Right kidney (tissue), 9 donors: ENCODE data around the gene ECM1.
A peak's percentile ranks its signal among the peaks of the same experiment; 100 is the strongest.

ENCODE experiments used
- DNase-seq: peaks from one replicate; pipeline ENCODE4 v3.0.0-alpha.2; 2016
- long read RNA-seq, 8 donors: transcript quantifications; one replicate each; lab custom pipeline, GENCODE V29; 2026

Gene ECM1
- long read RNA-seq, donor 1, partial matches to known transcripts = 5 of 6 reads
- long read RNA-seq, donor 1, other reads (novel, unspliced or antisense) = 0 of 6 reads
- long read RNA-seq, donor 2 = 0 reads
- long read RNA-seq, donor 3, partial matches to known transcripts = 0 of 1 reads
- long read RNA-seq, donor 3, other reads (novel, unspliced or antisense) = 0 of 1 reads
- long read RNA-seq, donor 4, partial matches to known transcripts = 5 of 6 reads
- long read RNA-seq, donor 4, other reads (novel, unspliced or antisense) = 0 of 6 reads
- long read RNA-seq, donor 5, partial matches to known transcripts = 0 of 1 reads
- long read RNA-seq, donor 5, other reads (novel, unspliced or antisense) = 0 of 1 reads
- long read RNA-seq, donor 6 = 0 reads
- long read RNA-seq, donor 7, partial matches to known transcripts = 0 of 4 reads
- long read RNA-seq, donor 7, other reads (novel, unspliced or antisense) = 0 of 4 reads
- long read RNA-seq, donor 8, partial matches to known transcripts = 0 of 3 reads
- long read RNA-seq, donor 8, other reads (novel, unspliced or antisense) = 0 of 3 reads

DNA sequence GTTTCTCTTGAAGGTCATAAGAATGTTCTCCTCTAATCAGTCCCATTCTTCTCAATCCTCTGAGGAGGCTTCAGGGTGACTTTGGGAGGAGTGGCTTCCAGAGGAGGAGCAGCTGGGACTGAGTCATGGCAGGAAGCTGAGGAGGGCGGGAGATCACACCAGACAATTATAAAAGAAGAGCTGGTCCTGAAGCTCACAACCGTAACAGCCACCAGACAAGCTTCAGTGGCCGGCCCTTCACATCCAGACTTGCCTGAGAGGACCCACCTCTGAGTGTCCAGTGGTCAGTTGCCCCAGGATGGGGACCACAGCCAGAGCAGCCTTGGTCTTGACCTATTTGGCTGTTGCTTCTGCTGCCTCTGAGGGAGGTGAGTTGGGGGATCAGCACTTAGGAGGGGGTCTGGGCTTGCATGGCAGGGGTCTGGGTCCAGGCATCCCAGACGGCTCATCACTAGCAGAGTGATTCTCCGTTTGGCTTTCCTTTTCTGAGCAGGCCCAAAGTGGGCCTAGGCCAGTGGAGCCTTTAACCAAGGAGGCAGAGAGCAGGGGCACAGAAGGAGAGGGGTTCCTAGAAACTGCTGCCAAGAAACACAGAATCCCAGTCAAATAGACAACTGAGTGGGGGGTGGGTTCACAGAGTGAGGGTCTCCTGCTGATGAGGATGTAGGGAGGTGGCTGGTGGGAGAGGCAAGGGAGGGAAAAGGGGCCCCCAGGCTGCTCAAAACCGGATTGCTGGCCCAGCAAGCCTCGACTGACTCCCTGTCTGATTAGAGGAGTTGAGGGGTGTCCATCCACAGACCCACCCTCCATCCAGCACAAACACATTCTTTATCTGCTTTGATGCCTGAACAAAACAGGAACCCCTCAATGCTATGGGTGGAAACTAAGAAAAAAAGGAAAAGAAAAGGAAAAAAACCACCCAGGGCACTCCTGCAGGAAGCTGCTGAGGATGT lies at the start of gene ECM1:
ECM1 (plus strand) TSS at position 198 of the 953 bp plus-strand sequence; CDS start at position 299, 101 bp downstream.
- DNase-seq = no peak

DNA sequence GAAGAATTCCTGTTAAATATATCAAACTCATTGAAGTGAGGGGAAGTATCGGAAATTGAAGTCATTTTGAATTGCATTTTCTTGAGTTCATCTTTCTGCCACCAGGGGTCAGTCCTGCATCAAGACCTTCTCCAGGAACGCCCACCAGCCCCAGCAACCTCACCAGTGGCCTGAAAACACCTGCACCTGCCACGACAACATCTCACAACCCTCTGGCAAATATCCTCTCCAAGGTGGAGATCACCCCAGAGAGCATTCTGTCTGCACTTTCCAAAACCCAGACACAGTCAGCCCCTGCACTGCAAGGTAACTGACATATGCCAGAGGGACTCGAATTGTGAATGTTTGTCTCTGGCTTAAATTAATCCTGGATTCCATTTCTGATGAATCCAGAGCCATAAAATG lies 43.5 kb upstream of the ECM1 start:
- peak; percentile 30 for DNase-seq

DNA sequence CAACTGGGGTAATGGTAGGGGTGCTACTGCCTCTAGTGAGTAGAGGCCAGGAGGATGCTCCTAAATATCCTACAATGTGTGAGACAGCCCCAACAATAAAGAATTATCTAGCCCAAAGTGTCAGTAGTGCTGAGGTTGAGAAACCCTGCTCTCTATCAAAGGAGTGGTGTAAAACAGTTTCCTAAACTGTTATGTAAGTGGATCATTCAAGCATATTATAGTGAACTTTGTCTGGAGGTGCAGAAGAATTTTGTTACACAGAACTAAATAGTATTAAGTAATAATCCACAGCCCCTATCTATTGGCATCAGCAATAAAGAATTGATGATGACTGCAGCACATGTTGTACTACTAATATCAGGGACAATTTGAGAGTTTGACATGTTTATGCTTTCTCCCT lies 40.9 kb upstream of the ECM1 start:
- no peak for DNase-seq

DNA sequence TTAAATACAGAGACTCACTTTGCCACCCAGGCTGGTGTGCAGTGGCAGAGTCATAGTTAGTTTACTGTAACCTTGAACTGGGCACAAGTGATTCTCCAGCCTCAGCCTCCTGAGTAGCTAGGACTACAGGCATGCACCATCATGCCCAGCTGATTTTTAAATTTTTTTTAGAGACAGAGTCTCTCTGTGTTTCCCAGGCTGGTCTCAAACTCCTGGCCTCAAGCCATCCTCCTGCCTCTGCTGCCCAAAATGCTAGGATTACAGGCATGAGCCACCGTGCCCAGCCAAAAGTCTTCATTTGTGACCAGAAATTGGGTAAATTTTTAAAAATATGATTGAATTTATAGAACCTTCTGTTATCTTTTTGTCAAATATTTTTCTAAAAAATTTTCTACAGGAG lies 38.6 kb upstream of the ECM1 start:
- DNase-seq = no peak

DNA sequence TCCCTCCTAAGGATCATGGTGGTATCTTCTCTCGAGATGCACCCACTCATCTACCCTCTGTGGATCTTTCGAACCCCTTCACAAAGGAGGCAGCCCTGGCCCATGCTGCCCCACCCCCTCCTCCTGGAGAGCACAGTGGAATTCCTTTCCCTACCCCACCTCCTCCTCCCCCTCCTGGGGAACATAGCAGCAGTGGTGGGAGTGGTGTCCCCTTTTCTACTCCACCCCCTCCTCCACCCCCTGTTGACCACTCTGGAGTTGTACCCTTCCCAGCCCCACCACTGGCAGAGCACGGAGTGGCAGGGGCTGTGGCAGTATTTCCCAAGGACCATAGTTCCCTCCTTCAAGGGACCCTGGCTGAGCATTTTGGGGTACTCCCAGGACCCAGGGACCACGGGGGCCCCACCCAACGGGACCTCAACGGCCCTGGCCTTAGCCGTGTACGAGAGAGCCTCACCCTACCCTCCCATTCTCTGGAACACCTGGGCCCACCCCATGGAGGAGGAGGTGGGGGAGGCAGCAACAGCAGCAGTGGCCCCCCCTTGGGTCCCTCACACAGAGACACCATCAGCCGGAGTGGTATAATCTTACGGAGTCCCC lies 35.2 kb upstream of the ECM1 start:
- DNase-seq = no peak

DNA sequence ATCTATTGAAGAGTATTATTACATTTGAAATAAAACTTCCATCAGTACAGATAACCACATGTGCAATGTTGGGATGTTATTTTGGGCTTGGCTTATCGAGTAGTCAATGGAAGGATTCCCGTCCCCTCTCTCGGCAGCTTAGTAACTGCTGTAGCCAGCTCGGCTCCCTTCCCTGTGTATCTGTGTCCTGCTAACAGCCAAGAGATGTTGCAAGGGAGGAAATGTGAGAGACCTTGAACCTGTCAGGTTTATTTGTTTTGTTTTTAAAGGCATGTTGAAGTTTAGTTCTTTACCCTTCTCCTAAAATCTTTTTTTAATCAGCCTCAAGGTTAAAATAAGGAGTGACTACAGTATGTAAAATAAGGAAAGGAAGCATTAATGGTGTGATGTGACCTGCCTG lies 34.2 kb upstream of the ECM1 start:
- DNase-seq = no peak

DNA sequence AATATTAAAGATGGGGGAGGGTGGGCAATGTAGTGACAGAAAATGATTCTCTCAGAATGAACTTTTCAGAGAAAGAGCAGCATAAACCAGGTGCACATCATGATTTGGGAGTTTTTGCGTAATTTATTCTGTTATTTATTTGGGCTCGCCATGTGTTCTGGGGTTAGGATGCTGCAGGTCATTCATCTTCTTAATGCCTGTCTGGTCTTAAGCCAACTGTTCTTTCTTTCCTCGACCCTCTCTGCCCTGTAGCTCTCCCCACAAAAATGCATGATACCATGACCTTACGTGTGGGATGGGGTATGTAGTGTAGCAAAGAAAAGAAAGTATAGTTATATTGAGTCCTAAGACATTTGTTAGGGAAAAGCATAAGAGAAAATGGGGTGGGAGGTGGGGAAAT lies 33.0 kb upstream of the ECM1 start:
- DNase-seq = no peak

DNA sequence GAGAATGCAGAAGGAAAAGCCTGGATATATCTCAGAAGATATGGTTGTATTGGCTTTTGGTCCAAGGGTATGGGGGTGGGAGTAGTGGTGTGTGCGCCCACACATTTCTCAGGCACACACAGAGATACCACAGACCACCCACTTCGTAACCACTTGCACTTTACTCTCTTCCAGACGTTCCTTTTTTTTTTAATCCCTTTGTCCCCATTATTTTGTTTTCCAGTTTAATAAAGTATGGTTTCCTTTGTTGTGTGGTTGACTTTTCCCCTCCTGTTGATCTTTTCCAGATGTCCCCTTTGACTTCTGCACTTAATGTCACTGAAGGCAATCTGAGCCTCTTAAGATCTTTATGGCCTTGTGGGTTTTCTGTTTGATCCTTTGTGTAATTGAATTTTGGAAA lies 31.2 kb upstream of the ECM1 start:
- DNase-seq = no peak

DNA sequence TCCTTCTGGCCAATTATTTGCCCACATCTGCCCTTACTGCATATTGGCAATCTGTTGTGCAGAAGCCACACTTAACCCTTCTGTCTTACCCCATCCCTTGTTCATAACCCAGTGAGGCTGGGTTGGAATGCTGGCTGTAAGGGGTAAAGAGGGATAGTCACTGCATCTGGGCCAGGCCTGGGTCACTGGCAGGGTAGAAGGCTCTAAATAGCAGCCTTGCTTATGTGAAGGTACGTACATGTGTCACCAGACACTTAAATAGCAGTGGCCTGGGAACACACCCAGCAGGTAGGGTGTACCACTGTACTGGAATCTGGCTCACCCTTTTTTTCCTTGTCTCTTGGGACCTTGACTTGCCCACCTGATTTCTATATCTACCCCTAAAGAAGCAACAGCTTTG lies 30.6 kb upstream of the ECM1 start:
- DNase-seq = no peak

DNA sequence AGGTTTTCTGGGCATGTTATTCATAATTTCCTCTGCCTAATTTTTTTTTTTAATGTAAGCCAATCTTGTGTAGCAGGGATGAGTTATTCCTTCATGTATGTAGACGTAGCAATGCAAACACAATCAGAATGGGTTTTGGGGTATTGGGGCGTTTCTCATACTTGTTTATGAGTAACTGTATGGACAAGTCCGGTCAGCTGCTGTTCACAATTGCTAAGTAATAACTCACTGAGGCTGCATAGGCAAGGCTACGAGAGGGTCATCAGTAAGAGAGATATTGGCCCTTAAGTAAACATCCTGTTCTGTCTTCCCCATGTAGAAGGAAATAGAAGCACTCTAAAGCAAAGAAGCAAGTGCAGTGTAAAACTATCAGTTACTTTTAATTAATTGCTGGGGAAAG lies 30.2 kb upstream of the ECM1 start:
- DNase-seq = no peak

DNA sequence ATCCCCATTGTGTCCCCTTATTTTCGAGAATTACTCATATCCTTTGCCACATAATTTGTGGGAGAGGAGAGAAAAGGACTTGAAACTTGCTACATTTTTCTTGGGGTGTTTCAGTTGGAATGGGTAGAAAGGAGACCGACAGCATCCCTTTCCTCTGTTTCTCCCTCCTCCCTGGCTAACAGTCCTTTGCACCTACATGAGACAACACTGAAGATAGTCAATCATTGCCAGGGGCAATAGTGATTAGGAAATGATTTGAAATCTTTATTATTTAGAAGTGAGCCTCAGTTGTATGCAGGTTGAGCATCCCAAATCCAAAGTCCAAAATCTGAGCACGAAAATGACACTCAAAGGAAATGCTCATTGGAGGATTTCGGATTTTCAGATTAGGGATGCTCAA lies 28.5 kb upstream of the ECM1 start:
- no peak for DNase-seq

DNA sequence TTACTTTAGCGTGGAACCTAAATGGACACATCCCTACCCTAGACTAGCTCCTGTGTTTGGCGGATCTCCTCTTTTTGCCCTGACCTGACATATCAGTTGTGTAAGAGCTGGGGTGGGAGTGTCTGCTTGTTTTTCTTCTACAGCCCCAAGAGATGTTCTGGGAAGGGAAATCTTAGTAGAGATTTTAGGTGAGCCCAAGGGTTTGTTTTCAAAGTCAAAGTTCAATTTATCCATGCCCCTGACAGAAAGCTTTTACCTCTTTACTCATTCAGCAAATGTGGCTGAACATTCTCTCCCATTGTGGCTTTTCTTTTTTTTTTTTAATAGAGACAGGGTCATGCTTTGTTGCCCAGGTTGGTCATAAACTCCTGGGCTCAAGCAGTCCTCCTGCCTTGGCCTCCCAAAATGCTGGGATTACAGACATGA lies 28.0 kb upstream of the ECM1 start:
- DNase-seq = no peak

DNA sequence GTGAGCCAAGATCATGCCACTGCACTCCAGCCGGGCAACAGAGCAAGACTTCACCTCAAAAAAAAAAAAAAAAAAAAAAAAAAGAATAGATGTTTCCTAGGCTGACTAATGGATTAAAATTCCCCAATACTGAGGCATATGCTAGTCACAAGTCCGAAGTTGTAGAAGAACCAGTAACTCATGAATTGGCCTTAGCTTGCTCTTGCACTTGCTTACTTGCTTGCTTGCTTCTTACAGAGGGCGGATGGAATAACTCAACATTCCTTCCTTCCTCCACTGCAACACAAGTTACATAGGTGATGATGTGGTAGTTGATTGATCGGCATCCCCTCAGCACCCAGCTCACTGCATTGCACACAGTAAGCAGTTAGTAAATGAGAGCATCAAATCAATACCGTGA lies 23.5 kb upstream of the ECM1 start:
- no peak for DNase-seq

DNA sequence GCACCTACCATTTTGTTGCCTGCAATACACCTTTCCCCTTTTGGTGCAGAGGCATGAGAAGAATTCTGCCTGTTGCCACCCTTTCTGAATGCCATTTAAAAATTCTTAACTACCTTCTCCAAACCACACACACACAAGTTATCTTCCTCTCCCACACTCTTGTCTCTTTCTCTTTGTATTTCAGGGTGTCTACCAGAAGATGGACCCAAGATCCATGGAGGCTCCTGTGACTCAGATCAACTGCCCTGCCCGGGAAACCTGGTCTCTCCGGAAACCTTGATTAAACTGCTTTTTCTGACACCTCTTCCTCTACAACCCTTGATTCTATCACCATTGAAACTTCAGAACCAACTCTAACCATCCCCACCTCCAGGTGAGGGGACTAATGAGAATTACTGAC lies 23.0 kb upstream of the ECM1 start:
- DNase-seq = no peak

DNA sequence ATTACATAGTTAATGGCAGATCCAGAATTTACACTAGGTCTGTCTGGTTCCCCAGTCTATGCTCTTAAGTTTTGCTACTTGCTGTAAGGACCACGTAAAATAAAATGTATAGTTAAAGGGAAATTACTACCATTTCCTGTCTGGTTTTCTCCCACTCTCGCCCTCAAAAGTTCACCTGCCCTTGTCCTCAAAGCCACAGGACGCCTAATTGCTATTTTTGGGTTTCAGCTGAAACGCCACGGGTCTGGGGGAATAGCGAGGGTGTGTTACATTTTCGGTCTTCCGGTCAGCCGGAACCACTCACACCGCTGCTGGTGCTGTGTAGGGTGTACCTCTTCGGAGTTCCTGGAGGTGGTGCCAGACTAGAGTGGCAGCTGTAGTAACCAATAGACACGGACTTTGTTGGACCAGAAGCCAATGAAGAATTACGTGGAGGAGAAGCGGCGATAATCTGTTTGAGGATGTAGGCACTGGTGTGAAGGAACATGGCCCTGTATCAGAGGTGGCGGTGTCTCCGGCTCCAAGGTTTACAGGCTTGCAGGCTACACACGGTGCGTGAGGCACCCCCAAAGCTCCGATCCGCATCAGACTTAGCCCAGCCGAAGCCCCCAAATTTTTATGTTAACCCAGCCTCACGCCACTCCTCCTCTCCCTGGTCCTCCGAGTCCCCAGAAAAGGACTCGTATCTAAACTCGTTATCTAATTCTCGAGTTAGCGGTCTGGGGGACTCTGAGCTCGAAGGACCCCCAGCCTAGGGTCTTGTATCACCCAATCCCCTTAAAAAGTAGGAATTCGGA lies 20.7 kb upstream of the ECM1 start, which contains the start of gene TARS2:
TARS2 (plus strand) TSS at position 454 of the 797 bp plus-strand sequence; CDS start at position 486, 32 bp downstream.
- DNase-seq = peak; percentile 82

DNA sequence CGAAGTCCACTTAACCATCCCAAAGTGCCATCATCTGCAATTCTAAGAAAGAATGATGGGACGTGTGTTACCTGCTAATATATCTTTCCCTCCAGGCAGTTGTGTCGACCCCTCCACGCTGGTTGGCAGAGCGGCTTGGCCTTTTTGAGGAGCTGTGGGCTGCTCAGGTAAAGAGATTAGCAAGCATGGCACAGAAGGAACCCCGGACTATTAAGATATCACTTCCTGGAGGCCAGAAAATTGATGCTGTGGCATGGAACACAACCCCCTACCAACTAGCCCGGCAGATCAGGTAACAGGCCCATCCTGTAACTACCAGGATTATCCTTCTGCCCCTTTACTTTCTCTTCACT lies 20.2 kb upstream of the ECM1 start:
- DNase-seq = no peak

DNA sequence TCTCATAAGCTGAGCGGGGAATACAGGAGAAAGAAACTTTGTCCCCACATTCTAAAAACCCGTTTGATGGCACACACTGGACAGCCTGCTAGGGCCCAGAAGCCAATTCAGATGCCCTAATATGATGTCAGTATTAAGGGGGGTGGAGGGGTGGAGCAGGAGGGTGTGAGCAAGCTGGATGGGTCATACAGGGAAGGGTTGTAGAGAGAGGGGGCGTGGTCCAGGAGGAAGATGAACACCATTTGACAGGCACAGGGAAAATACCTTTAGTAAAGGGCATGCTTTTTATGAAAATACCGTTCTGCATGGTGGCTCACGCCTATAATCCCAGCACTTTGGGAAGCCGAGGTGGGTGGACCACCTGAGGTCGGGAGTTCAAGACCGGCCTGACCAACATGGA lies 14.7 kb upstream of the ECM1 start:
- no peak for DNase-seq

DNA sequence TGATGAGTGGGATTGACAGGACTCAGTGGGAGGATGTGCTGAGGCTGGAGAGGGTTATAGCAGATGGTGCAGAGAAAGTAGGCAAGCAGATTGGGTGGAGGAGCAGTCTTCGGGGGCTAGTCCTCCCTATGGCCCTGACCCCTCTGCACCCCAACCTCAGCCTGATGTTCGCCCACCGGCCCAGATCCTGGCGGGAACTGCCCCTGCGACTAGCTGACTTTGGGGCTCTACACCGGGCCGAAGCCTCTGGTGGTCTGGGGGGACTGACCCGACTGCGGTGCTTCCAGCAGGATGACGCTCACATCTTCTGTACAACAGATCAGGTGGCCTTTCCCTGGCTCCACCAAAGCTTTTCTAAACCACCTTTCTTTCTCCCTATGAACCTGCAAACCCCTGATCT lies 9.6 kb upstream of the ECM1 start:
- no peak for DNase-seq

DNA sequence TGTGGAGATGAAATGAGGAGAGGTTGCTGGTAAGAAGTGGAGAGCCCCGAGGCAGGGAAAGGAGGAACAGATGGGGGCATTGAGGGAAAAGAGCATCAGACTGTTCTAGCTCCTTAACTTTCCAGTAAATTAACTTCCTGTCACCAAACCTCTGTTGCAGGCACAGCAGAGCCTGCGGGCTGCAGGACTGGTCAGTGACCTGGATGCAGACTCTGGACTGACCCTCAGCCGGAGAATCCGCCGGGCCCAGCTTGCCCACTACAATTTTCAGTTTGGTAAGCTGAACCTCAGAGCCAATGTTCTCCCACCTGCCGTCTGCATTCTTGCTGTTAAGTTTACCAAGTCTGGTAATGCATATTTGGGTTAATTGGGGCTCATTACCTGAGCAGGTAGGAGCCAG lies 2.5 kb upstream of the ECM1 start:
- no peak for DNase-seq

DNA sequence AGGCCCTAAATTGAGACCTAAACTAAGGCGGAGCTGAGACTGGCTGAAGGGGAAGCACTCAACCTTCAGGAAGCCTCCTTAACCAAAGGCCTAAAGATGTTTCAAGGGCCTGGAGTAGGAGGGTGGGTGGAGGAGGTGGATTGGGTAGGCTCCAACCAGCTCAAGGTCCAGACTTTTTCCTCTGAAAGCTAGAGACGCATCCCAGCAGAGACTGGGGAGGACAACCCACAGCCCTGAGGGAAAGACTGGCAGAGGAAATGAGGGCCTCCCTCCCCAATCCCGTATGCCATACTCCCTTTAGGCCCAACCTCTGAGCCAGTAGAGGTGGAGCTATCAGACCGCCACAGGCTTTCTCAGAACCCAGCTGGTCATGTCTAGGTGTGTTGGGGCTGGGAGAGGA lies 1.1 kb downstream of the ECM1 start:
- no peak for DNase-seq

DNA sequence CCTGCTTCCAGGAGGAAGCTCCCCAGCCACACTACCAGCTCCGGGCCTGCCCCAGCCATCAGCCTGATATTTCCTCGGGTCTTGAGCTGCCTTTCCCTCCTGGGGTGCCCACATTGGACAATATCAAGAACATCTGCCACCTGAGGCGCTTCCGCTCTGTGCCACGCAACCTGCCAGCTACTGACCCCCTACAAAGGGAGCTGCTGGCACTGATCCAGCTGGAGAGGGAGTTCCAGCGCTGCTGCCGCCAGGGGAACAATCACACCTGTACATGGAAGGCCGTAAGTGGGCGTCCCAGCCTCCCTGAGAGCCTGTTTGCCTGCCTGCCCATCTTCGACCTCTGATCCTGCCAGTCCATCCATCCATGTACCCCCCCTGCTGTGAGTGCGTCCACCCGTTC lies 3.6 kb downstream of the ECM1 start:
- no peak for DNase-seq
